ENCODE measurements around the gene CEND1. TPM values are rescaled to one million over a fixed set of nuclear protein-coding genes. Genes with fewer than 3 reads are reported as not detected.

CEND1 gene
- polyA plus RNA-seq, 1 donor from 2014 or later, result 11.8 TPM

- Histone ChIP-seq H3K9me3 (ENCODE audit: low read length) (no peaks in the 10 kb centered on the region), H3K27me3 (ENCODE audit: insufficient read depth, low read depth, low read length) (no peaks in the 10 kb centered on the region), H3K36me3 (ENCODE audit: insufficient read depth, low read length) (no peaks in the 10 kb centered on the region), H3K4me2 (ENCODE audit: low read length) (no peak overlapping the region), H3K9ac (ENCODE audit: low read length) (no peak overlapping the region), H2AFZ (ENCODE audit: low read depth, low read length) (no peak overlapping the region), H3K4me3 (ENCODE audit: low read length) (no peak overlapping the region), H3F3A (ENCODE audit: insufficient read depth, low read length, poor library complexity, severe bottlenecking) (no peaks in the 10 kb centered on the region), H3K9me2 (ENCODE audit: insufficient read depth, low read length) (no peaks in the 10 kb centered on the region), H4K20me1 (ENCODE audit: insufficient read depth) (no peaks in the 10 kb centered on the region), H3K79me2 (replicated peaks; ENCODE audit: insufficient read depth, low read length) (peaks cover 8% of the 10 kb centered on the region), H3K27ac (ENCODE audit: low read length) (no peak overlapping the region)
- TF ChIP-seq RAD21 (conservative IDR thresholded peaks at IDR 0.05), result no peak
- no peak for TF ChIP-seq SMC3 (conservative IDR thresholded peaks at IDR 0.05; ENCODE audit: poor library complexity)
- TF ChIP-seq EP300 (conservative IDR thresholded peaks at IDR 0.05; ENCODE audit: poor library complexity, severe bottlenecking), result no peak
- no peak for TF ChIP-seq CTCF (IDR thresholded peaks at IDR 0.05; ENCODE audit: poor library complexity, severe bottlenecking)
- TF ChIP-seq EZH2 (IDR thresholded peaks at IDR 0.05; ENCODE audit: borderline replicate concordance, insufficient read depth, low read length, poor library complexity, severe bottlenecking), result no peak
- TF ChIP-seq REST (IDR thresholded peaks at IDR 0.05; ENCODE audit: borderline replicate concordance), result no peak
- no peak for TF ChIP-seq POLR2AphosphoS5 (IDR thresholded peaks at IDR 0.05)
- no peak for TF ChIP-seq MXI1 (conservative IDR thresholded peaks at IDR 0.05; ENCODE audit: poor library complexity, severe bottlenecking)
- TF ChIP-seq TAF1 (IDR thresholded peaks at IDR 0.05; ENCODE audit: low read depth), result no peak
Measured at GRCh38 chr11:815675-816432, 26.0 kb upstream of the CEND1 start.

GRCh38 chr11:813456-814096 lies 23.7 kb upstream of the CEND1 start:
- Histone ChIP-seq H3K9me2 (ENCODE audit: insufficient read depth, low read length) (no peaks in the 10 kb centered on the region), H3K4me3 (ENCODE audit: low read length) (no peak overlapping the region), H3K79me2 (replicated peaks; ENCODE audit: insufficient read depth, low read length) (peaks cover 17% of the 10 kb centered on the region), H3K9me3 (ENCODE audit: low read length) (no peaks in the 10 kb centered on the region), H3K27me3 (ENCODE audit: insufficient read depth, low read depth, low read length) (no peaks in the 10 kb centered on the region), H4K20me1 (ENCODE audit: insufficient read depth) (no peaks in the 10 kb centered on the region), H2AFZ (ENCODE audit: low read depth, low read length) (no peak overlapping the region), H3F3A (ENCODE audit: insufficient read depth, low read length, poor library complexity, severe bottlenecking) (no peaks in the 10 kb centered on the region), H3K36me3 (ENCODE audit: insufficient read depth, low read length) (no peaks in the 10 kb centered on the region), H3K9ac (ENCODE audit: low read length) (no peak overlapping the region), H3K27ac (ENCODE audit: low read length) (no peak overlapping the region), H3K4me2 (ENCODE audit: low read length) (no peak overlapping the region)
- no peak for TF ChIP-seq MXI1 (conservative IDR thresholded peaks at IDR 0.05; ENCODE audit: poor library complexity, severe bottlenecking)
- TF ChIP-seq TAF1 (IDR thresholded peaks at IDR 0.05; ENCODE audit: low read depth), result no peak
- no peak for TF ChIP-seq SMC3 (conservative IDR thresholded peaks at IDR 0.05; ENCODE audit: poor library complexity)
- no peak for TF ChIP-seq EP300 (conservative IDR thresholded peaks at IDR 0.05; ENCODE audit: poor library complexity, severe bottlenecking)
- TF ChIP-seq CTCF (IDR thresholded peaks at IDR 0.05; ENCODE audit: poor library complexity, severe bottlenecking), result no peak
- no peak for TF ChIP-seq POLR2AphosphoS5 (IDR thresholded peaks at IDR 0.05)
- TF ChIP-seq RAD21 (conservative IDR thresholded peaks at IDR 0.05), result no peak
